Measurements from ENCODE around the gene PTPRR.

DNA sequence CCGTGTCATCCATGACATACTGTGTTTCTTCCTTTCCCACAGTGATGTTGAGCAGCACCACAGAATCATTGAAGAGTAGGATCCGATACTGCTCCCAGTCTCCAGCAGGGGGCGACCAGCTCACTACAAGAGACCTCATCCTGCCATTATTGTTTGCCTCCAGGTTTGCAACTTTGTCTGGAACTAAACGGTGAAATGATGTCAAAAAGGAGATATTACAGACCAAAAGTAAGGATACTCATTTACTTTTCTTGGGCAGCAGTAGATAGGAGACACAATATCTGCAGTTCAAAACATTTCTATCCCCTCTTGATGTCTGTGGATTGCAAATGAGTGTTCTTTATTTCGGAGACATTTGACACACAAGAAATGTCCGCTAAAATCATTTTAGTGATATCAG, 330.5 kb downstream of the PTPRR start:
- no peak for TF ChIP-seq SP1 (IDR thresholded peaks at IDR 0.05; ENCODE audit: low read depth, low read length)
- TF ChIP-seq TBL1XR1 (IDR thresholded peaks at IDR 0.05; ENCODE audit: low read depth, low read length), result no peak
- no peak for TF ChIP-seq NFYB (IDR thresholded peaks at IDR 0.05; ENCODE audit: insufficient read depth, low read depth, low read length)
- no peak for TF ChIP-seq ESRRA (IDR thresholded peaks at IDR 0.05; ENCODE audit: low read length)
